Measurements from ENCODE around the gene ARHGAP31.

Gene ARHGAP31

DNA sequence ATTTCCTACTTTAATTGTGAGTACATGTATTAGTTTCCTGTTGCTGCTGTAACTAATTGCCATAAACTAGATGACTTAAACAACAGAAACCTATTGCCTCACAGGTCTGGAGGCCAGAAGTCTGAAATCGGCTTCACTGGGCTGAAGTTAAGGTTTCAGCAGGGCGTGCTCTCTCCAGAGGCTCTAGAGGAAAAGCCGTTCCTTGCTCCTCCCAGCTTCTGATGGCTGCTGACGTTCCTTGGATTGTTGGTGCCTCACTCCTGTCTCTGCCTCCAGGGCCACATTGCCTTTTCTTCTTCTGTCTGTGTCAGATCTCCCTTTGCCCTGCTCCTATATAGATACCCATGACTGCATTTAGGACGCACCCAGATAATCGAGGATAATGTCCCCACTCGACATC is 80.9 kb downstream of the ARHGAP31 start:
- DNase-seq (ENCODE audit: insufficient read length, low spot score) (no peak), FAIRE-seq (no peak)

DNA sequence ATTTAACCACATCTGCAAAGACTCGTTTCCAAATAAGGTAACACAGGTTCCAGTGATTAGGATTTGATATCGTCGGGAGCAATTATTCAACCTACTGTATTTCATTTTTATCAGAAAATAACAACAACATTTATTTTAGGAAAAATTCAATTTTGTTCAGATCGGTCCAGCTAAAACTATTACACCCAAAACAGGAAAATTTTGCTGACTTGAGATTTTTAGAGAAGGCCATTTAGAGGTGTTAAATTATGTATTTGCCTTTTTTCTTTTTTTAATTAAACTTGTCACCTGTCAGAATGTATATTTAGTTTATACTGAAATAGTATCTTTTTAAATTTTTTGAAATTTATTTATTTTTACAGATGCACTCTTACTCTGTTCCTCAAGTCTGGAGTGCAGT is 81.3 kb downstream of the ARHGAP31 start:
- FAIRE-seq: no peak
- DNase-seq (ENCODE audit: insufficient read length, low spot score): no peak

DNA sequence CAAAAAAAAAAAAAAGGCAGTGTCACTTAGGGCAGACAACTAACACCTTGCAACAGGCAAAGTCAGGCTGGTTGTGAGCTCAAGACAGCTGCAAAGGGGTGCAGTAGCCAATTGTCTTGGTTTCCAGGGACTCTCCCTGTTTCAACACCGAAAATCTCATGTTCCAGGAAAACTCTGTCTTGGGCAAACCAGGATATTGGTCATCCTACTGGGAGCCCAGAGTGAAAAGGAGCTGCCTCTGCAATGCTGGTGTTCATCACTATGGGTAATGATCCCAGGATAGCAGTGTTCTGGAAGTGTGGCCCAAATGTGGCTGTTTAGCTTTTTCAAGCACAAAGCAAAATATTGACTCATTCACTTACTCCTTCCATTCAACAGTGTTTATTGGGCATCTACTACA is 82.6 kb downstream of the ARHGAP31 start:
- FAIRE-seq: no peak
- no peak for DNase-seq (ENCODE audit: insufficient read length, low spot score)

DNA sequence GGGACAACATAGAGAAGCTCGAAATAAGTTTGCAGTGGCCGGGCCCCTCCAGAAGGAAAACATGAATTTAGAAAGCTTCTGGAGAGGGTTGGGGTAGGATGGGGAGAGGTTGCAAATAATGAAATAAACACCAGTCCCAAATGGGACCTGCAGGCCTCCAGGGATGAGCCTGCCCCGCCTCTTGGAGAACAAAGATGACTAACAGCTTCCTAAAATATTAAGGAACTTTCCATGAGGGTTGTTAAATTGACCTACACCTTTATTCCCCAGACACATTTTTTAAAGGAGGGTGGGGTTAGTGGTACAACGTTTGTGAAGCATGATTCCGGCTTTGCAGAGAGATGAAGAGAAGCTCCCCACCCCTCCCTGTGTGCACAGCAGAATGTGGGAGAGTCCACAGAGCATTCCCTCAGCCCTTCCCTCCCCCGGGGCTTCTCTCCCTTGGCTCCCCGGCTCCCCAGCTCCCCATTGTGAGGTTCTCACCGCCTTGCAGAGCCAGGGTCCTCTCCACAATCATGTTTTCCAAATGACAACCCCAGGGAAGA is 84.1 kb downstream of the ARHGAP31 start:
- FAIRE-seq (no peak), DNase-seq (ENCODE audit: insufficient read length, low spot score) (no peak)

DNA sequence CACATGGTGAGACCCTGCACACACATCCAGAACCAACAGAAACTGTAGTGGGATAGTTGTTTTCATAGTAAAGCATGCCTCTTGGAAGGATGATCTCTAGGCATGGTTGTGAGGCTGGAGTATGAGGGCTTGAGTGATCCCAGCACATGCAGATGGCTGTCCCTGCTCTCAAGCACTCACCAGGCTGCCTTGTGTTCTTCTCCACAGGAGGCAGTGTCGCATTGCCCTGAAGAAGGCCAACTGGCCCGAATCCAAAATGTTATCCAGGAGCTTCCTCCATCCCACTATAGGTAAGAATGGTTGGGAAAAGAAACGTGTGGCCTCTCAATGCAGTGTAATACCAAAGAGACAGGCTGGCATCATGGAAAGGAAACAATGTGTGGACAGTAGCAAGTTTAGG is 86.5 kb downstream of the ARHGAP31 start:
- peak; percentile 10 for DNase-seq (ENCODE audit: insufficient read length, low spot score)
- no peak for FAIRE-seq

DNA sequence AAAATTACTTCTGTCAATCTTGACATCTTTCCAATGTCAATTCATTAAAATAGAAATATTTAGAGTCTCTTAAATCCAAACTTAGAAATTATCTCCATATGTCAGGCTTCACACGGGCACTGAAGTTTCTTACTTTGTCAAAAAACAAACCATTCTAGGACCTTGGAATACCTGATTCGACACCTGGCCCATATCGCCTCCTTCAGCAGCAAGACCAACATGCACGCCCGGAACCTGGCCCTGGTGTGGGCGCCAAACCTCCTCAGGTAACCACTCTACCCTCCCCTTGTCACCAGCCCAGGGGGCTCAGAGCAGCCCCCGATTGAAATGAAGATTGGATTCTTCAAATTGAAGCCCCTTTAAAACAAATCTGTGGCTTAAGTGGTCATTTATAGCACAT is 88.0 kb downstream of the ARHGAP31 start:
- FAIRE-seq (no peak), DNase-seq (ENCODE audit: insufficient read length, low spot score) (no peak)

DNA sequence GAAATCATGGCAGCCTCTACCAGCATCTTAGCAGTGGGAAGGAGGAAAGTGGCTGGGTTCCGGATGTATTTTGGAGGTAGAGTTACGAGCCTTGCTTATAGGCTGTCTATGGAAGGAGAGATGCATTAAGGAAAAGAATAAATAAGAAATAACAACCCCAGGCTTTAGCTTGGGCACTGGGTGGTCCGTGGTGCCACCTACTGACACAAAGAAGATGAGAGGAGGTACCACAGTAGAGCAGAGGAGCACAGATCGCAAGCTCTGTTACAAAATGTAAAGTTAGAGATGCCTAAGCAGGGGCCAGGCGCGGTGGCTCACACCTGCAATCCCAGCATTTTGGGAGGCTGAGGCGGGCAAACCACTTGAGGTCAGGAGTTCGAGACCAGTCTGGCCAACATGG is 94.4 kb downstream of the ARHGAP31 start:
- DNase-seq (ENCODE audit: insufficient read length, low spot score): no peak
- FAIRE-seq: no peak

DNA sequence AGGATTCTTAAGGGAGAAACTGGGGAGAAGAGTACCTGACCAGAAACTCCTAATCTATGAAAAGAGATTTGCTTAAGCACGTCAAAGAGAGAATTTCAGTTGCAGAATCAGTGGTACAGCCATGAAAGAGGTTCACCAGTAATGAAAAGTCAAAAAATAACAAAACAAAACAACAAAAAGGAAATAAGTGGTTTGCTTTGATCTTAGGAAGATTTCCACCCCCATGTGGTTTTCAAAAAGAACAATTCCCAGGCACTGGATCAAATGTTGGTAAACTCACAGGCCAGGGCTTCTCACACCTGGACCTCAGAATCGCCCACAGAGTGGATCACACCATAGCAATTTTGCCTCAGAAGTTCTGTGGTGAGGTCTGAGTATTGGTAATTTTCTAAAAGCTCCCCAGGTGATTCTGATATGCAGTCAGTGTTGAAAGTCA is 101.8 kb downstream of the ARHGAP31 start:
- FAIRE-seq: no peak
- no peak for DNase-seq (ENCODE audit: insufficient read length, low spot score)

DNA sequence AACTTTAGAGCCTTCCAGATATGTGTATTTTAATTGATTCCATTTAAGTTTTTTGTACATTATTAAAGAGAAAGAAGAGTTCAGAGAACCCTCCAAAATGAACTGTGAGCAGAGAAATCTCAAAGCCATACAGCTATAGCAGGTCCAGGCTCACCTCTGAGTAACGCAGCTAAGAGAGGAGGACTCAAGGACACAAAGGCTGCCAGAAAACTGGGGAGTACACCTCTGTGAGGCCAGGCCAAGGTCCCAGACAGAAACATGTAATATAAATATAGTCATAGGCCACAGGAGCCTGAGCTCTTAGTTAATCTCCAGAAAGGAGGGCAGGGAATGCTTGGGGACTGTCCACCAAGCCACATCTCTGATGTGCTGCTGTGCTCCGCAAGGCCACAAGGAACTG is 102.7 kb downstream of the ARHGAP31 start:
- no peak for FAIRE-seq
- DNase-seq (ENCODE audit: insufficient read length, low spot score): no peak

DNA sequence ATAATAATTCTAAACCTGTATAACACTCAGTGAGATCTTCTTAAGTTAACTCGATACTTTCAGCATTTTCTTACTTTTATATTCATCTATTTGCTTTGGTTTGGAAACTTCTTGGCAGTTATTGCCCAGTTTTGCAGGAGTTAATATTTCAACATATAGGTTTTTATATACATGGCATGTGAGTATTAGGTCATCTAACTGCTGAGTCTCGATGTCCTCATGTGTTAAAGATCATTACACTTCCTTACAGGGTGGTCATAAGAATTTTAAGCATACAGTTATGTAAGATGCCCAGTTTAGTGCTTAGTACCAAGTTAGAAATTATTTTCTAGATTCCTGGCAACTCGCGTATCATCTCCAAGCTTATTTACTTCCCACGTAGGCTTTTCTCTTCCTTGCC is 106.3 kb downstream of the ARHGAP31 start:
- no peak for FAIRE-seq

DNA sequence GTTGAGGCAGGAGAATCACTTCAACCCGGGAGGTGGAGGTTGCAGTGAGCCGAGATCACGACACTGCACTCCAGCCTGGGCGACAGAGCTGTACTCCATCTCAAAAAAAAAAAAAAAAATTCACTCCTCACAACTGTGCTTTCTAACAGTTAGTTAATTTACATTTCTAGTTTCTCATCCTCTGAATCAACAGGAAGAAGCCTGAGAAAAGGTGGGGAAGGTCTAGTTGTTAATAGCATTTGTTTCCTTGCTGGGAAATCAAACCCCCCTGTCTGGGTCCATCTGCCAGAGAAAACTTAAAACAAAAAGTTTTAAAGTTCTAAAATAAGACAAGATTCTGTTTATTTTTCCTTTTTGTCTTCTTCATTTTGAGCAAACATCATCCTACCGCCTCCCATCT is 106.9 kb downstream of the ARHGAP31 start:
- no peak for DNase-seq (ENCODE audit: insufficient read length, low spot score)
- no peak for FAIRE-seq

More for the DNA sequence above, 106.3 kb downstream of the ARHGAP31 start:
- DNase-seq (ENCODE audit: insufficient read length, low spot score): no peak

DNA sequence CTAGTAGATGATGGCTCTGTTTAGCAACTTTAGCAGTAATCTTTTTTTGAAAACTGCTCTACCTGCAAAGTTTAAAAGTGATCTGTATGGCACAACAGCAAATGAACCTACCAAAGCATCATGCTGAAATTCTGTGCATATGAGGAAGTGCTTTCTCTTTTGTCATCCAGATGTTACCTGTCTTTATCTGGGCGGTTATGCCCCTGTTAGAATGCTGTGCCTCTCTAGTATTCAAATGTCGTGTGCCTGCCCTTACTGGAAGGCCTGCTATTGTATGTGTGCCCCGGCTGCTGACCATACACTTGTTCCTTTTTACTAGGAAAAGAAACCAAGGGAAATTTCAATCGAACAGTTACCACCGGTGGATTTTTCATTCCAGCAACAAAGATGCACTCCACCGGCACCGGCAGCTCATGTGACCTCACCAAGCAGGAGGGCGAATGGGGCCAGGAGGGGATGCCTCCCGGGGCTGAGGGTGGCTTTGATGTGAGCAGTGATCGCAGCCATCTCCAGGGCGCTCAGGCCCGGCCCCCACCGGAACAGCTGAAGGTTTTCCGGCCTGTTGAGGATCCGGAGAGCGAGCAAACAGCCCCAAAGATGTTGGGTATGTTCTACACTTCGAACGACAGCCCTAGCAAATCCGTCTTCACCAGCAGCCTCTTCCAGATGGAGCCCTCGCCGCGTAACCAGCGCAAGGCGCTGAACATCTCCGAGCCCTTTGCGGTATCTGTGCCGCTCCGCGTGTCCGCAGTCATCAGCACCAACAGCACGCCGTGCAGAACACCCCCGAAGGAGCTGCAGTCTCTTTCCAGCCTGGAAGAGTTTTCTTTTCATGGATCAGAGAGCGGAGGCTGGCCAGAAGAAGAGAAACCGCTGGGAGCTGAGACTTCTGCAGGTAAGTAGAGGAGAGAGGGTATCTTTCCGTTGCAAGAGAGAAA is 107.6 kb downstream of the ARHGAP31 start:
- FAIRE-seq (no peak), DNase-seq (ENCODE audit: insufficient read length, low spot score) (no peak)

DNA sequence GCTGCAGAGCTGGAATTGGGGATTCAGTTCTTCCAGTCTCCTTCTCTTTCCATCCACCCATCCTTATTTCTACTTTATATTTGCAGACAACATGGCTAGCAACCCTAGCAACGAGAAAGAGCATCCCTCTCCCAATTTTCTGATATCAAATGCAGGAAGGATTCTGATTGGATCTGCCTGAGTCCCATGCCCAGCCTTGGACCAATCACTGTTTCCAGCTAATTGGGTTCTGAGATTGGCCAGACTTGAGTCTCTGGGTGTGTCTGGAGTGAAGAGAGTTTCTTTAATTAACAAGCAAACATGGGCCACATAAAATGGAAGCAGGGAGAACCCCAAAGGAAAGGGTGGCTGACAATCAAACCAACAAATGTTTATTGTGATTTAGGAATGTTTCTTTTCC is 108.6 kb downstream of the ARHGAP31 start:
- FAIRE-seq (no peak), DNase-seq (ENCODE audit: insufficient read length, low spot score) (no peak)

DNA sequence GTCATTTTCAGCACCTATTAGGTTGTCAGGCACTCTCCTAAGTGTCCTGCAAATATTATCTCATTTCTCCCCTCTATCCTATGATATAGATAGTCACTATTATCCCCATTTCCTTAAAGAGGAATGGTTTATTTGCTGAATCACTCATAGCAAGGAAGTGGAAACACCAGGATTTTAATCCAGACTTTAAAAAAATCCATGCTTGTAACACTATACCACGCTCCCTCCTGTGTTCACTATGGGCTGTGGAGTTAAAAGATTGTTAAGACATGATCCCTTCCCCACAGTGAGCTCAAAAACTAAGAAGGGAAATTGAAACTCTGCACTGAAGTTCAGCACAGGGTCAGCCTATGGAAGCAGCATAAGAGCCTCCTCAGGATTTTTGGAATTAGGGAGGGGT is 109.0 kb downstream of the ARHGAP31 start:
- no peak for DNase-seq (ENCODE audit: insufficient read length, low spot score)
- no peak for FAIRE-seq

DNA sequence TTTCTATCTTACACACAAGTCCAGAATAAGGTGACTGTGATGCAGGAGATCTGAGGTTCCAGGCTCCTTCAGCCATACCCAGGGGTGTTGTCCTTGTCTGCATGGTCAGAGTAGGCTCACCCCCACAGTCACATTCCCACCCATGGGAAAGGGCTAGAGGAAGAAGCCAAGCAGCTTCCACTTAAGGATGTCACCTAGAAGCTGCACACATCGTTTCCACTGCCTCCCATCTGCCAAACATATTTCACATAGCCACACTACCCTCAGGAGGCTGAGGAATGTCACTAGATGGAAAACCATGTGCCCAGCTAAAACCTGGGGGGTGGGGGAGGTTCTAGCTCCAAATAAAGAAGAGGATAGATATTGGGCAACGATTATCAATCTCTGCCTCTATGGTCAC is 111.1 kb downstream of the ARHGAP31 start:
- DNase-seq (ENCODE audit: insufficient read length, low spot score) (no peak), FAIRE-seq (no peak)

DNA sequence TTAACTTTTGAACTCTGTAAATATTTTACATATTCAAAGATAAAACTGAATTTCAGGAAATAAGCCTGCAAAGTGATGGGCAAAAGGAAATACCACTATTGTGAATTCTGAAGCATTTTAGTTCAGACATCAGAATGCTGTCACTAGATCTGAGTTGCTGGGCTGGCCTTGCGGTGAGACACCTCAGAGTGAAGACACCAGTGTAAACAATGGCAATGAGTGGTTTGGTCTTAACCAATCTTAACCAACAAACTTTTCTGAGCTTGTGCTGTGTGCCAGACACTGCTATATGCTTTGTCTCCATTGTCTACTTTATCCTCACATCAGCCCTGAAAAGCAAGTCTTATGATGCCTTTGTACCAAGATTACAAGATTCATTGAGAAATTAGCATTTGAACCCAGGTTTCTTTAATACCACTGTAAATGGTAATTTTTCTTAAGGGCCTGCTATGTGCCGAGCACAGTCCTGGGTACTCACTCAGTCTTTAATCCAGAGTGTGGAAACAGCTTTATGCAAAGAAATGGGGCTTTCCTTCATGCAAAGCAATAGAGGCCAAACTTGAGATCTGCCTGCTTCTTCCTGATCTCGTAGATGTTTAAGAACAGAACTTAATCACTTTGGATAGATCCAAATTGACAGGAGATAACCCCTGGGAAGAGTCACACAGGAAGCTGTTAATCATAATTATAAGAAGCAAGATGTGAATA is 114.2 kb downstream of the ARHGAP31 start:
- DNase-seq (ENCODE audit: insufficient read length, low spot score): no peak
- no peak for FAIRE-seq

DNA sequence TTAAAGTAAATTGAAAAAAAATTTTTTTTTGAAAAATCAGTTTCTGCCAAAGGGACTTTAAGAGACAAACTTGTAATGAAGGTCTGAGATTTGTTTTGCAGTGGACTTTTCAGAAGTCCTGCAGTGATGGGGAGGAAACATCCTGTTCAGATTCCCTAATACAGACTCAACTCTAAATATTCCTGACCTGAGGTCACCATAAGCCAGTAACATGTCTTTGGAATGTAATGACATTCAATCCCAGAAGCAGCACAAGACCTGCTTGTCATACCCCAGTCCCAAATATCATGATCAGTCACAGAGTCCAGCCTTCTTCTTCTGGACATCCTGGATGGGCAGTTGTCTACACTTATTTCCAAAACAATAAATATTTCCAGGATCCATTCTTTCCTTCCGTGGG is 115.7 kb downstream of the ARHGAP31 start:
- no peak for DNase-seq (ENCODE audit: insufficient read length, low spot score)
- FAIRE-seq: no peak

DNA sequence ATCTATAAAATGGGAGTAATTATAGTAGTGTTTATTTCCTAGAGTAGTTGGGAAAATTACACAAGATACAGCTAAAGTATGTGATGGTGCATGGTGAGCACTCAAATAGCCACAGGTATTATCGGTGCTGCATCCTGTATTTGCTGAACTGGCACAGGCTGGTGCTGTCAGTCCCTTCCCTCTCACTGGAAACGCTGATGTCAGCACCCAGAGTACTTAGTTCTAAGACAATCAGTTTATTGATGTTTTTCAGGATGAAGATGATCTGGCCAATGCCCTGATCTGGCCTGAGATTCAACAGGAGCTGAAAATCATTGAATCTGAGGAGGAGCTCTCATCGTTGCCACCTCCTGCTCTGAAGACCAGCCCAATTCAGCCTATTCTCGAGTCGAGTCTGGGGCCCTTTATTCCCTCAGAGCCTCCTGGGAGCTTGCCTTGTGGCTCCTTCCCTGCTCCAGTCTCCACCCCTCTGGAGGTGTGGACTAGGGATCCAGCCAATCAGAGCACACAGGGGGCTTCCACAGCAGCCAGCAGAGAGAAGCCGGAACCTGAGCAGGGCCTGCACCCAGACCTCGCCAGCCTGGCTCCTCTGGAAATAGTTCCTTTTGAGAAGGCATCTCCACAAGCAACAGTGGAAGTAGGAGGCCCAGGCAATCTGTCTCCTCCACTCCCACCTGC is 119.6 kb downstream of the ARHGAP31 start:
- FAIRE-seq (no peak), DNase-seq (ENCODE audit: insufficient read length, low spot score) (no peak)

DNA sequence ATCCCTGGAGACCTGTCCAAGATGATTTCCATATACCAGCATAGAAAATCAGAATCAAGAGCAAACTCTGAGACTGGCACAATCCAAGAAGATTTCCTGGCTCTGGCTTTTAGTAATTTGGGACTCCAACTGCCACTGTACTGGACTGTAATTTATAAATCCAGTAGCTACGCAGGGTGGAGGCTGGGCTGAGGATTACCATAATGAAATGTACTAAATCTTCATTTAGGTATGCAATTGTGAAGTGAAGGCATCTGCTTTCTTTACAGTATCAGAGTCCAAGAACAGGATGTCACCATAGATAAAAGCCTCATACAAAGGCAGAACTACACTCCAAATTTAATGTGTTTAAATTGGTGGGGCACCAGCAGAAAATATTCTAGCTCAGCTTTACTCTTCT is 122.7 kb downstream of the ARHGAP31 start:
- no peak for FAIRE-seq
- DNase-seq (ENCODE audit: insufficient read length, low spot score): no peak

DNA sequence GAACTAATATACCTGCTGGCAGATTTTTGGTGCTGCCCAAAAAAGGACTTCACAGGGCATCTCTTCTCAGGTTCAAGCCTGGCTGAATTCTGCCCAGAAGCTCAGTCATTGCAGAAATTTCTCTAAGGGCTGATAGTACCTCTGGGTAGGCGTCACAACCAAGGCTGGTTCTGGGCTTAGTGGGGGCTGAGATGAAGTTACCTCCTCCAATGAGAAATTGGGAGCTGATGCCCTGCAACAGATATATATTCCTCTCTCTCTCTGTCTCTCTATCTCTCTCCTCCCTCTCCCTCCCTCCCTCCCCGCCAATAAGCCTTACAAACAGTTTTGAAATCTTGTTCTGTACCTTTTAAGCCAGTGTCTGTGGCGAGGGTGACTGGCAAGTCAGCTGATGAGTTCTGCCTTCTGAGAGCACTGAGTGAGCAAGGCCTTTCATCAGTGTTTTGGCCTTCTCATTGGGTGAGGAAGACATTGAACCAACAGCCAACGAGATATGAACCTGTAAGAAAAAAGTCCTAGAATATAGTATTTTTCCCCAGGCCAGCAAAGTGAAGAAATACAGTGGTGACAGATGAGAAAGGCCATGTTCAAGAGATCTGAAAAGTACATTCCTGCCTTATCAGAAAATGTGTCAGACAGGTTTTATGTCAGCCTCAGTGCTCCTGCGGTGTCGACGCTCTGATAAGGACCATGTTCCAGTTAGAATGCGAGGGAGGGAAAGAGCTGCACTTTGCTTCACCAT is 123.8 kb downstream of the ARHGAP31 start:
- DNase-seq (ENCODE audit: insufficient read length, low spot score) (no peak), FAIRE-seq (no peak)

DNA sequence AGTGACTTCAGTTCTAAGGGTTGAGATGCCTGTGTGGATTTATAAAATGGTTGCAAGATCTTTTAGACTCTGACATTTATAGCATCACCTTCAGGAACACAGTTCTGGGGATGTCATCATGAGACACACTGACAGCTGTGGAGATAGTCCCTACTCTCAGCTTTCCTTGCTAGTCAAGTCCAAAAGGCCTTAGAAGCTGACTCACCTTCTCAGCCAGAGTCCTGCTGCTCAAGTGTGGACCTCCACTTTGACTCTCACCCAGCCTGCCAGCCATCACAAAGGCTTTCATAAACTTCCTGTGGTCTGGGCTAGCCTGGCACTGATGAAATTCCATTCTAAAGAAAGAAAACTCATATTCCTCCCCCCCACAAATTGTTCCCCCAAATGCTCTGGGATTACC is 124.5 kb downstream of the ARHGAP31 start:
- FAIRE-seq: no peak
- DNase-seq (ENCODE audit: insufficient read length, low spot score): no peak
